ENCODE measurements around the gene RAD51B.

The RAD51B gene

GRCh38 chr14:67949771-67950170 lies 130.2 kb downstream of the RAD51B start:
- Histone ChIP-seq H3K36me3 (ENCODE audit: insufficient read depth, insufficient read length, low read length) (no peaks in the 10 kb centered on the region), H3K9ac (ENCODE audit: insufficient read length, low read depth) (no peak overlapping the region), H3K4me3 (ENCODE audit: insufficient read length, low read depth) (no peak overlapping the region), H3K27me3 (ENCODE audit: insufficient read depth, insufficient read length) (no peaks in the 10 kb centered on the region), H3K4me1 (ENCODE audit: insufficient read depth, insufficient read length) (no peaks in the 10 kb centered on the region), H3K9me3 (ENCODE audit: insufficient read depth, low read length) (no peaks in the 10 kb centered on the region)
- no peak for TF ChIP-seq YY1 (IDR thresholded peaks at IDR 0.05; ENCODE audit: insufficient read depth, insufficient read length)
- no peak for TF ChIP-seq ZNF274 (IDR thresholded peaks at IDR 0.05; ENCODE audit: low read depth, low read length)
- no peak for TF ChIP-seq SUZ12 (IDR thresholded peaks at IDR 0.05; ENCODE audit: extremely low read depth, insufficient read depth, insufficient read length)
- DNase-seq (ENCODE audit: low read depth, low spot score), result no peak

GRCh38 chr14:67950386-67950785 lies 130.8 kb downstream of the RAD51B start:
- H3K9ac ChIP-seq (ENCODE audit: insufficient read length, low read depth), result no peak overlapping the region
- DNase-seq (ENCODE audit: low read depth, low spot score), result no peak
- H3K27me3 ChIP-seq (ENCODE audit: insufficient read depth, insufficient read length), result no peaks in the 10 kb centered on the region

GRCh38 chr14:67951529-67952135 lies 132.1 kb downstream of the RAD51B start:
- DNase-seq (ENCODE audit: low read depth, low spot score), result no peak
- H3K9me3 ChIP-seq (ENCODE audit: insufficient read depth, low read length), result no peaks in the 10 kb centered on the region
- H3K9ac ChIP-seq (ENCODE audit: insufficient read length, low read depth), result no peak overlapping the region
- H3K4me3 ChIP-seq (ENCODE audit: insufficient read length, low read depth), result no peak overlapping the region
- no peaks in the 10 kb centered on the region for H3K4me1 ChIP-seq (ENCODE audit: insufficient read depth, insufficient read length)
- no peaks in the 10 kb centered on the region for H3K36me3 ChIP-seq (ENCODE audit: insufficient read depth, insufficient read length, low read length)
- TF ChIP-seq YY1 (IDR thresholded peaks at IDR 0.05; ENCODE audit: insufficient read depth, insufficient read length), result no peak
- no peaks in the 10 kb centered on the region for H3K27me3 ChIP-seq (ENCODE audit: insufficient read depth, insufficient read length)

More at GRCh38 chr14:67950386-67950785, 130.8 kb downstream of the RAD51B start:
- H3K36me3 ChIP-seq (ENCODE audit: insufficient read depth, insufficient read length, low read length), result no peaks in the 10 kb centered on the region
- no peak overlapping the region for H3K4me3 ChIP-seq (ENCODE audit: insufficient read length, low read depth)
- H3K4me1 ChIP-seq (ENCODE audit: insufficient read depth, insufficient read length), result no peaks in the 10 kb centered on the region
- H3K9me3 ChIP-seq (ENCODE audit: insufficient read depth, low read length), result no peaks in the 10 kb centered on the region
- TF ChIP-seq SUZ12 (IDR thresholded peaks at IDR 0.05; ENCODE audit: extremely low read depth, insufficient read depth, insufficient read length) (no peak), ZNF274 (IDR thresholded peaks at IDR 0.05; ENCODE audit: low read depth, low read length) (no peak), YY1 (IDR thresholded peaks at IDR 0.05; ENCODE audit: insufficient read depth, insufficient read length) (no peak)

GRCh38 chr14:67952381-67952780 lies 132.8 kb downstream of the RAD51B start:
- no peak for DNase-seq (ENCODE audit: low read depth, low spot score)
- Histone ChIP-seq H3K9me3 (ENCODE audit: insufficient read depth, low read length) (no peaks in the 10 kb centered on the region), H3K36me3 (ENCODE audit: insufficient read depth, insufficient read length, low read length) (no peaks in the 10 kb centered on the region), H3K9ac (ENCODE audit: insufficient read length, low read depth) (no peak overlapping the region), H3K27me3 (ENCODE audit: insufficient read depth, insufficient read length) (no peaks in the 10 kb centered on the region), H3K4me3 (ENCODE audit: insufficient read length, low read depth) (no peak overlapping the region), H3K4me1 (ENCODE audit: insufficient read depth, insufficient read length) (no peaks in the 10 kb centered on the region)
- TF ChIP-seq YY1 (IDR thresholded peaks at IDR 0.05; ENCODE audit: insufficient read depth, insufficient read length) (no peak), ZNF274 (IDR thresholded peaks at IDR 0.05; ENCODE audit: low read depth, low read length) (no peak), SUZ12 (IDR thresholded peaks at IDR 0.05; ENCODE audit: extremely low read depth, insufficient read depth, insufficient read length) (no peak)

- Histone ChIP-seq H3K9me3 (ENCODE audit: insufficient read depth, low read length) (no peaks in the 10 kb centered on the region), H3K36me3 (ENCODE audit: insufficient read depth, insufficient read length, low read length) (no peaks in the 10 kb centered on the region), H3K4me1 (ENCODE audit: insufficient read depth, insufficient read length) (no peaks in the 10 kb centered on the region), H3K4me3 (ENCODE audit: insufficient read length, low read depth) (no peak overlapping the region), H3K9ac (ENCODE audit: insufficient read length, low read depth) (no peak overlapping the region), H3K27me3 (ENCODE audit: insufficient read depth, insufficient read length) (no peaks in the 10 kb centered on the region)
- DNase-seq (ENCODE audit: low read depth, low spot score), result no peak
- TF ChIP-seq ZNF274 (IDR thresholded peaks at IDR 0.05; ENCODE audit: low read depth, low read length) (no peak), YY1 (IDR thresholded peaks at IDR 0.05; ENCODE audit: insufficient read depth, insufficient read length) (no peak), SUZ12 (IDR thresholded peaks at IDR 0.05; ENCODE audit: extremely low read depth, insufficient read depth, insufficient read length) (no peak)
Observed at GRCh38 chr14:67952786-67953185, 133.2 kb downstream of the RAD51B start.

GRCh38 chr14:67955261-67955660 lies 135.7 kb downstream of the RAD51B start:
- Histone ChIP-seq H3K4me3 (ENCODE audit: insufficient read length, low read depth) (no peak overlapping the region), H3K9ac (ENCODE audit: insufficient read length, low read depth) (no peak overlapping the region), H3K4me1 (ENCODE audit: insufficient read depth, insufficient read length) (no peaks in the 10 kb centered on the region), H3K27me3 (ENCODE audit: insufficient read depth, insufficient read length) (no peaks in the 10 kb centered on the region), H3K9me3 (ENCODE audit: insufficient read depth, low read length) (no peaks in the 10 kb centered on the region), H3K36me3 (ENCODE audit: insufficient read depth, insufficient read length, low read length) (no peaks in the 10 kb centered on the region)
- TF ChIP-seq SUZ12 (IDR thresholded peaks at IDR 0.05; ENCODE audit: extremely low read depth, insufficient read depth, insufficient read length) (no peak), ZNF274 (IDR thresholded peaks at IDR 0.05; ENCODE audit: low read depth, low read length) (no peak), YY1 (IDR thresholded peaks at IDR 0.05; ENCODE audit: insufficient read depth, insufficient read length) (no peak)
- DNase-seq (ENCODE audit: low read depth, low spot score), result no peak

- no peaks in the 10 kb centered on the region for H3K9me3 ChIP-seq (ENCODE audit: insufficient read depth, low read length)
- no peaks in the 10 kb centered on the region for H3K27me3 ChIP-seq (ENCODE audit: insufficient read depth, insufficient read length)
- no peak for DNase-seq (ENCODE audit: low read depth, low spot score)
- no peaks in the 10 kb centered on the region for H3K4me1 ChIP-seq (ENCODE audit: insufficient read depth, insufficient read length)
- no peak overlapping the region for H3K4me3 ChIP-seq (ENCODE audit: insufficient read length, low read depth)
- no peaks in the 10 kb centered on the region for H3K36me3 ChIP-seq (ENCODE audit: insufficient read depth, insufficient read length, low read length)
- TF ChIP-seq YY1 (IDR thresholded peaks at IDR 0.05; ENCODE audit: insufficient read depth, insufficient read length) (no peak), SUZ12 (IDR thresholded peaks at IDR 0.05; ENCODE audit: extremely low read depth, insufficient read depth, insufficient read length) (no peak), ZNF274 (IDR thresholded peaks at IDR 0.05; ENCODE audit: low read depth, low read length) (no peak)
- no peak overlapping the region for H3K9ac ChIP-seq (ENCODE audit: insufficient read length, low read depth)
Observed at GRCh38 chr14:67957946-67958345, 138.4 kb downstream of the RAD51B start.
